GM18868 (cell line): Measurements from ENCODE around the gene ZC3H6.
"Not testable (repeated sequence)": the region's sequence is repeated elsewhere in the genome, so short reads cannot be mapped to it uniquely, and the experiment has no call there.

Experiments
- ATAC-seq: cut with Tn5 transposase; IDR thresholded peaks from one replicate; pipeline ENCODE4 v1.9.1; 2021; ENCODE audit warnings: mild to moderate bottlenecking, moderate library complexity; ENCODE audit not compliant: unreplicated experiment

ZC3H6 gene

GRCh38 chr2:112275887-112276773 lies 733 bp downstream of the ZC3H6 start:
- ATAC-seq: peak; percentile 52

- ATAC-seq: no peak
Observed at GRCh38 chr2:112276954-112277353, 1.6 kb downstream of the ZC3H6 start.

- no peak for ATAC-seq
Observed at GRCh38 chr2:112277596-112278220, 2.3 kb downstream of the ZC3H6 start.

GRCh38 chr2:112282066-112282465 lies 6.7 kb downstream of the ZC3H6 start:
- not testable (repeated sequence) for ATAC-seq

- not testable (repeated sequence) for ATAC-seq
Observed at GRCh38 chr2:112283535-112283934, 8.1 kb downstream of the ZC3H6 start.

GRCh38 chr2:112290088-112290487 lies 14.7 kb downstream of the ZC3H6 start:
- ATAC-seq: no peak

- no peak for ATAC-seq
Observed at GRCh38 chr2:112290648-112291047, 15.3 kb downstream of the ZC3H6 start.

GRCh38 chr2:112293636-112294401 lies 18.4 kb downstream of the ZC3H6 start:
- ATAC-seq: no peak

GRCh38 chr2:112295407-112296078 lies 20.1 kb downstream of the ZC3H6 start:
- ATAC-seq: no peak

- no peak for ATAC-seq
Observed at GRCh38 chr2:112296407-112296806, 21.0 kb downstream of the ZC3H6 start.

- no peak for ATAC-seq
Observed at GRCh38 chr2:112301171-112301584, 25.8 kb downstream of the ZC3H6 start.

GRCh38 chr2:112301973-112302372 lies 26.6 kb downstream of the ZC3H6 start:
- no peak for ATAC-seq

GRCh38 chr2:112304298-112304941 lies 29.0 kb downstream of the ZC3H6 start:
- peak; percentile 82 for ATAC-seq

- no peak for ATAC-seq
Observed at GRCh38 chr2:112305132-112305531, 29.7 kb downstream of the ZC3H6 start.

GRCh38 chr2:112310906-112311305 lies 35.5 kb downstream of the ZC3H6 start:
- ATAC-seq: no peak

- no peak for ATAC-seq
Observed at GRCh38 chr2:112311932-112312331, 36.5 kb downstream of the ZC3H6 start.

GRCh38 chr2:112312821-112313220 lies 37.4 kb downstream of the ZC3H6 start:
- ATAC-seq: no peak

- ATAC-seq: no peak
Observed at GRCh38 chr2:112314856-112315255, 39.5 kb downstream of the ZC3H6 start.

GRCh38 chr2:112317303-112318158 lies 42.1 kb downstream of the ZC3H6 start:
- no peak for ATAC-seq
